Measurements from ENCODE around the gene PIGZ.
A peak's percentile ranks its signal among the peaks of the same experiment; 100 is the strongest.

DNA sequence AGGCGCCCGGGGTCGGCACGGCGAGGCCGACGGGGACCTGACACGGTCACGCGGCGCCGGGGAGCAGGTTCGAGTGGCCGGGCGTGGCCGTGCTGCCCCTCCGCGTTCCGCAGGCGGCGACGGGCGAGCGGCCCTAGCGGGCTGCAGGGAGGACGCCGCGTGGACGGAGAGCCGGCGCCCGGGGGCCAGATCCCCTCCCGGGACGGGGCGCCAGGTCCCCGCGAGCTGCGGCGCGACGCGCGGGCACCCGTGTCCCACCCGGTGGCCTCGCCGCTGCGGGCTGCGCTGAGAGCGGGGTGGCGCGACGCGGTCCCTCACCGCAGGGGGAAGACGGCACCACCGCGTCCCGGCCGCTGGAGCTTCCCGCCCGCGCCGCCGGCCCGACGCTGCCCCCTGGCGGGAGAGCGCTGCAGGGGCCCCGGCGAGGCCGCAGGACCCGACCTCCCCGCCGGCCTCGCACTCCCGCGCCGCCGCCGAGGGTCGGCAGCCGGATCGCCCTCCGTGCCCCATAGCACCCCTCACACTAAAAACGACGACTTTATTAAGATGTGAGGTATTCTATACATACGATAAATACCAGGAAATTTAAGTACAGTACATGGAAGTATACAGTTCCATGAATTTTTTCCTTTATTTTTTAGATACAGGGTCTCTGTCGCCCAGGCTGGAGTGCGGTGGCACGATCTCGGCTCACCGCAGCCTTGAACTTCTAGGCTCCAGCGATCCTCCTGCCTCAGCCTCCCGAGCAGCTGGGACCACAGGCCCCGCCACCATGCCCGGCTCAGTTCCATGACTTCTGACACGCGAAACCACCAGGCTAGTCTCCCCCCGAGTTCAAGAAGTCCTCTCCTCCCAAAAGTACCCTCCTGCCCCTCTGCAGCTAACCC, 1.3 kb upstream of the PIGZ start:
- peak in 2 of 3 donors; percentile 58 to 61 for TF ChIP-seq POLR2AphosphoS5 (IDR thresholded peaks at IDR 0.05)
- TF ChIP-seq, protein P1, sequence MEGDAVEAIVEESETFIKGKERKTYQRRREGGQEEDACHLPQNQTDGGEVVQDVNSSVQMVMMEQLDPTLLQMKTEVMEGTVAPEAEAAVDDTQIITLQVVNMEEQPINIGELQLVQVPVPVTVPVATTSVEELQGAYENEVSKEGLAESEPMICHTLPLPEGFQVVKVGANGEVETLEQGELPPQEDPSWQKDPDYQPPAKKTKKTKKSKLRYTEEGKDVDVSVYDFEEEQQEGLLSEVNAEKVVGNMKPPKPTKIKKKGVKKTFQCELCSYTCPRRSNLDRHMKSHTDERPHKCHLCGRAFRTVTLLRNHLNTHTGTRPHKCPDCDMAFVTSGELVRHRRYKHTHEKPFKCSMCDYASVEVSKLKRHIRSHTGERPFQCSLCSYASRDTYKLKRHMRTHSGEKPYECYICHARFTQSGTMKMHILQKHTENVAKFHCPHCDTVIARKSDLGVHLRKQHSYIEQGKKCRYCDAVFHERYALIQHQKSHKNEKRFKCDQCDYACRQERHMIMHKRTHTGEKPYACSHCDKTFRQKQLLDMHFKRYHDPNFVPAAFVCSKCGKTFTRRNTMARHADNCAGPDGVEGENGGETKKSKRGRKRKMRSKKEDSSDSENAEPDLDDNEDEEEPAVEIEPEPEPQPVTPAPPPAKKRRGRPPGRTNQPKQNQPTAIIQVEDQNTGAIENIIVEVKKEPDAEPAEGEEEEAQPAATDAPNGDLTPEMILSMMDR (IDR thresholded peaks at IDR 0.05 in 8 of 11, conservative IDR thresholded peaks at IDR 0.05 in 3 of 11) = peak in 8 of 11 experiments; percentile 45 to 95 (median 94)
